Stomach (tissue), 9 donors: ENCODE data around the gene CPNE1. TPM values are rescaled to one million over a fixed set of nuclear protein-coding genes. Genes with fewer than 3 reads are reported as not detected.

Experiments
- DNase-seq, 2 donors: peaks; one replicate each; pipeline versions ENCODE4 v3.0.0 to v3.0.0-alpha.2; 2013 to 2019
- H3K27ac ChIP-seq, 5 donors: fragments of 200-600 bp in 4 of 5; sonication (generic) in 4 of 5; one replicate each; pipeline ENCODE4 v1.5.1; 2013 to 2019; ENCODE audit warnings: mild to moderate bottlenecking in 1 of 5, moderate library complexity in 1 of 5
- H3K27me3 ChIP-seq, 3 donors: fragments of 200-600 bp; sonication (generic); one replicate each; pipeline ENCODE4 v1.5.1; 2017 to 2019; ENCODE audit warnings: mixed run types in 1 of 3
- H3K36me3 ChIP-seq, 4 donors: fragments of 200-600 bp; sonication (generic); 1 replicate in 3 of 4; 2 replicates in 1 of 4; pipeline ENCODE4 v1.5.1; 2016 to 2019
- H3K4me1 ChIP-seq, 4 donors: fragments of 200-600 bp; sonication (generic); one replicate each; pipeline ENCODE4 v1.5.1; 2016 to 2019
- H3K4me3 ChIP-seq, 4 donors: fragments of 200-600 bp; sonication (generic) in 3 of 4; one replicate each; pipeline ENCODE4 v1.5.1; 2016 to 2019; ENCODE audit warnings: mild to moderate bottlenecking in 1 of 4
- H3K9me3 ChIP-seq, 4 donors: fragments of 200-600 bp; sonication (generic); one replicate each; pipeline ENCODE4 v1.5.1; 2016 to 2019
- CTCF ChIP-seq, 7 experiments: fragments of 450-650 bp in 4 of 7; fragments of 200-600 bp in 3 of 7; sonication (generic) in 3 of 7; IDR thresholded peaks; one replicate each; pipeline ENCODE4 v1.5.1; 2016 to 2019; ENCODE audit warnings: antibody characterized with exemption in 7 of 7, control low read depth in 2 of 7, mild to moderate bottlenecking in 1 of 7
- EP300 ChIP-seq: sonication (generic); formaldehyde crosslinking; IDR thresholded peaks from one replicate; pipeline ENCODE4 v1.6.1; 2017; ENCODE audit warnings: antibody characterized with exemption
- POLR2A ChIP-seq, 4 donors: fragments of 450-650 bp; IDR thresholded peaks; one replicate each; pipeline ENCODE4 v1.6.1; 2016; ENCODE audit warnings: antibody characterized with exemption in 4 of 4, control low read depth in 2 of 4, mild to moderate bottlenecking in 1 of 4, moderate library complexity in 1 of 4
- POLR2AphosphoS5 ChIP-seq, 3 donors: sonication (generic); formaldehyde crosslinking; IDR thresholded peaks; one replicate each; pipeline ENCODE4 v1.6.1; 2016; ENCODE audit warnings: antibody characterized with exemption in 3 of 3
- WGBS, 5 donors: extraction: QIAGEN DNeasy Blood & Tissue Kit in 3 of 5; methylation state at CpG; one replicate each; pipeline versions ENCODE4 v1.1.5 to v1.1.7; 2013 to 2018; 5-methylcytosine and 5-hydroxymethylcytosine counted together
- intact Hi-C: fragments of 100-400 bp; cut with DNase I; formaldehyde crosslinking; loops from one replicate; pipeline ENCODE4 v1.15.1; 2023; ENCODE audit warnings: low total_unique reads
- polyA plus RNA-seq, 3 donors: library from polyadenylated mRNA; stranded (reverse); fragments of 200-250 nt; gene quantifications; one replicate each; pipeline ENCODE4 v1.2.3, GENCODE V29; 2013
- total RNA-seq, 5 donors: library from RNA; depleted of rRNA; stranded (reverse); fragments of >200 nt; gene quantifications; one replicate each; pipeline versions ENCODE4 v1.1.0 to v1.2.3, GENCODE V29; 2014 to 2016
- donor health status: healthy with polysubstance abuse.
- donor health status: Bipolar disorder and iron deficiency.
- donor health status: healthy.

CPNE1 gene
- total and polyA plus RNA-seq, 8 donors: 67.9 to 172 (median 107) TPM

DNA sequence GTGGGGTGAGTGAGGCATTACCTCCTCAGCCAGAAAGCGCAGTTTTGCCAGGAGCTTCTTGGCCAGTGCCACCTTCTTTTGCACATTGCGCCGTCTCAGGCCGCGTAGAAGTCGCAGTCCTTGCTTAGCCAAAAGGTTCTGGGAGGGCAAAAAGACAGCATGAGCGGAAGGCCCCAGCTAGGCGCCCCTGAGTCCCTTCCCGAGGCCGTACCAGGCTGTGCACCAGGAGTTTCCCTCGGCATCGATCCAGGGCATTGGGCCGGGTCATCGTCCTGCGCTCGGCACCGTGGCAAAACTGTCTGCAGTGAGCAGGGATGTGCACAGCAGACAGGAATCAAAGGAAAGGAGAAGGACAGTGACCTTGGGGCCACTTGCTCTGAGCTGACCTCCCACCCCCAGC, 69.2 kb downstream of the CPNE1 start:
- Histone ChIP-seq H3K4me1 (peaks cover 1 to 8% (median 2%) of the 10 kb centered on the region in 4 donors), H3K27ac (no peak overlapping the region), H3K4me3 (no peak overlapping the region), H3K27me3 (peaks cover 0 to 18% (median 3%) of the 10 kb centered on the region in 3 donors), H3K9me3 (no peaks in the 10 kb centered on the region), H3K36me3 (peaks cover 0 to 7% (median 2%) of the 10 kb centered on the region in 4 donors)
- TF ChIP-seq POLR2A (IDR thresholded peaks at IDR 0.05) (no peak), CTCF (IDR thresholded peaks at IDR 0.05) (no peak), POLR2AphosphoS5 (IDR thresholded peaks at IDR 0.05) (no peak), EP300 (no peak)
- intact Hi-C loops: no loop called here
- 82 to 93% (median 87%) methylated on average over 17 of the region's 17 CpGs for WGBS, 5 donors
- DNase-seq: no peak

GRCh38 chr20:35592339-35592974, 72.2 kb downstream of the CPNE1 start:
- no peak for DNase-seq
- 5 to 38% (median 21%) methylated on average over 2 of the region's 2 CpGs for WGBS, 5 donors

GRCh38 chr20:35588397-35588796, 76.3 kb downstream of the CPNE1 start:
- Histone ChIP-seq H3K9me3 (no peaks in the 10 kb centered on the region), H3K27me3 (no peaks in the 10 kb centered on the region), H3K27ac (no peak overlapping the region), H3K4me1 (no peaks in the 10 kb centered on the region), H3K36me3 (peaks cover 0 to 9% (median 2%) of the 10 kb centered on the region in 4 donors), H3K4me3 (no peak overlapping the region)
- TF ChIP-seq POLR2AphosphoS5 (IDR thresholded peaks at IDR 0.05): no peak
- no peak for TF ChIP-seq POLR2A (IDR thresholded peaks at IDR 0.05)
- TF ChIP-seq EP300: no peak
- no peak for TF ChIP-seq CTCF (IDR thresholded peaks at IDR 0.05)
- 88 to 91% (median 89%) methylated on average over 14 of the region's 14 CpGs for WGBS, 5 donors
- DNase-seq: no peak
- intact Hi-C loops: no loop called here

More at GRCh38 chr20:35592339-35592974, 72.2 kb downstream of the CPNE1 start:
- Histone ChIP-seq H3K27ac (no peak overlapping the region), H3K4me3 (no peak overlapping the region), H3K27me3 (no peaks in the 10 kb centered on the region), H3K4me1 (no peaks in the 10 kb centered on the region), H3K36me3 (peaks cover 0 to 5% (median 2%) of the 10 kb centered on the region in 4 donors), H3K9me3 (no peaks in the 10 kb centered on the region)
- TF ChIP-seq EP300: no peak
- intact Hi-C loops: no loop called here

GRCh38 chr20:35587436-35587835, 77.3 kb downstream of the CPNE1 start:
- 74 to 82% (median 78%) methylated on average over 2 of the region's 2 CpGs for WGBS, 5 donors
- TF ChIP-seq EP300 (no peak), POLR2AphosphoS5 (IDR thresholded peaks at IDR 0.05) (no peak), POLR2A (IDR thresholded peaks at IDR 0.05) (no peak)
- intact Hi-C loops: no loop called here

GRCh38 chr20:35586751-35587425, 77.8 kb downstream of the CPNE1 start:
- no peak for DNase-seq
- Histone ChIP-seq H3K27ac (no peak overlapping the region), H3K4me3 (no peak overlapping the region), H3K9me3 (no peaks in the 10 kb centered on the region), H3K27me3 (no peaks in the 10 kb centered on the region), H3K36me3 (peaks cover 0 to 20% (median 3%) of the 10 kb centered on the region in 4 donors), H3K4me1 (no peaks in the 10 kb centered on the region)
- TF ChIP-seq EP300: no peak
- TF ChIP-seq CTCF (IDR thresholded peaks at IDR 0.05): no peak
- no peak for TF ChIP-seq POLR2AphosphoS5 (IDR thresholded peaks at IDR 0.05)
- TF ChIP-seq POLR2A (IDR thresholded peaks at IDR 0.05): no peak
- intact Hi-C loops: no loop called here
- 88 to 94% (median 92%) methylated on average over 6 of the region's 6 CpGs for WGBS, 5 donors

More at GRCh38 chr20:35587436-35587835, 77.3 kb downstream of the CPNE1 start:
- no peak for DNase-seq
- H3K36me3 ChIP-seq: peaks cover 0 to 14% (median 3%) of the 10 kb centered on the region in 4 donors
- H3K27me3 ChIP-seq: no peaks in the 10 kb centered on the region
- no peaks in the 10 kb centered on the region for H3K9me3 ChIP-seq
- H3K4me3 ChIP-seq: no peak overlapping the region
- H3K4me1 ChIP-seq: no peaks in the 10 kb centered on the region
- no peak overlapping the region for H3K27ac ChIP-seq
